Esophagus squamous epithelium (tissue), 5 donors: ENCODE data around the gene LCOR. TPM values are rescaled to one million over a fixed set of nuclear protein-coding genes. Genes with fewer than 3 reads are reported as not detected.
"Not testable (repeated sequence)": the region's sequence is repeated elsewhere in the genome, so short reads cannot be mapped to it uniquely, and the experiment has no call there.

Experiments used
- DNase-seq: peaks from one replicate; lab custom pipeline; 2025; lab: John Stamatoyannopoulos, UW
- H3K27ac ChIP-seq, 4 donors: fragments of 200-600 bp; sonication (generic); one replicate each; pipeline ENCODE4 v1.5.1; 2016 to 2019; ENCODE audit warnings: mild to moderate bottlenecking in 1 of 4
- H3K27me3 ChIP-seq, 4 donors: fragments of 200-600 bp; sonication (generic); 1 replicate in 3 of 4; 2 replicates in 1 of 4; pipeline versions ENCODE4 v1.5.1 to v1.6.0; 2017 to 2021; ENCODE audit warnings: antibody characterized with exemption in 1 of 4
- H3K36me3 ChIP-seq, 3 donors: fragments of 200-600 bp; sonication (generic); one replicate each; pipeline ENCODE4 v1.5.1; 2016 to 2019
- H3K4me1 ChIP-seq, 3 donors: fragments of 200-600 bp; sonication (generic); one replicate each; pipeline ENCODE4 v1.5.1; 2017 to 2019
- H3K4me3 ChIP-seq, 4 donors: fragments of 200-600 bp; sonication (generic); 1 replicate in 3 of 4; 2 replicates in 1 of 4; pipeline ENCODE4 v1.5.1; 2016 to 2019; ENCODE audit warnings: mild to moderate bottlenecking in 2 of 4, moderate library complexity in 1 of 4
- H3K9me3 ChIP-seq, 3 donors: fragments of 200-600 bp; sonication (generic); one replicate each; pipeline ENCODE4 v1.5.1; 2016 to 2019
- POLR2A ChIP-seq, 4 donors: fragments of 450-650 bp; IDR thresholded peaks; one replicate each; pipeline ENCODE4 v1.6.1; 2017; ENCODE audit warnings: antibody characterized with exemption in 4 of 4, mild to moderate bottlenecking in 4 of 4, moderate library complexity in 3 of 4
- WGBS, 2 donors: methylation state at CpG; one replicate each; pipeline ENCODE4 v1.1.5; 2018; 5-methylcytosine and 5-hydroxymethylcytosine counted together
- intact Hi-C: fragments of 100-400 bp; cut with DNase I; formaldehyde crosslinking; loops from one replicate; pipeline ENCODE4 v1.15.0; 2022
- total RNA-seq, 4 donors: library from RNA; depleted of rRNA; stranded (reverse); fragments of >200 nt; gene quantifications; one replicate each; pipeline ENCODE4 v1.1.0, GENCODE V29; 2016
- TF ChIP-seq, protein P1 (sequence below), 6 experiments: fragments of 450-650 bp in 4 of 6; fragments of 200-600 bp in 2 of 6; sonication (generic) in 2 of 6; IDR thresholded peaks; one replicate each; pipeline ENCODE4 v1.5.1; 2016 to 2019; ENCODE audit warnings: antibody characterized with exemption in 6 of 6, mild to moderate bottlenecking in 4 of 6, moderate library complexity in 4 of 6
- donor health status: DM: yes; HTN: yes; CAD: no.

LCOR gene
- total RNA-seq, 4 donors from 2014 or later = 16.9 to 112 (median 30.4) TPM

DNA sequence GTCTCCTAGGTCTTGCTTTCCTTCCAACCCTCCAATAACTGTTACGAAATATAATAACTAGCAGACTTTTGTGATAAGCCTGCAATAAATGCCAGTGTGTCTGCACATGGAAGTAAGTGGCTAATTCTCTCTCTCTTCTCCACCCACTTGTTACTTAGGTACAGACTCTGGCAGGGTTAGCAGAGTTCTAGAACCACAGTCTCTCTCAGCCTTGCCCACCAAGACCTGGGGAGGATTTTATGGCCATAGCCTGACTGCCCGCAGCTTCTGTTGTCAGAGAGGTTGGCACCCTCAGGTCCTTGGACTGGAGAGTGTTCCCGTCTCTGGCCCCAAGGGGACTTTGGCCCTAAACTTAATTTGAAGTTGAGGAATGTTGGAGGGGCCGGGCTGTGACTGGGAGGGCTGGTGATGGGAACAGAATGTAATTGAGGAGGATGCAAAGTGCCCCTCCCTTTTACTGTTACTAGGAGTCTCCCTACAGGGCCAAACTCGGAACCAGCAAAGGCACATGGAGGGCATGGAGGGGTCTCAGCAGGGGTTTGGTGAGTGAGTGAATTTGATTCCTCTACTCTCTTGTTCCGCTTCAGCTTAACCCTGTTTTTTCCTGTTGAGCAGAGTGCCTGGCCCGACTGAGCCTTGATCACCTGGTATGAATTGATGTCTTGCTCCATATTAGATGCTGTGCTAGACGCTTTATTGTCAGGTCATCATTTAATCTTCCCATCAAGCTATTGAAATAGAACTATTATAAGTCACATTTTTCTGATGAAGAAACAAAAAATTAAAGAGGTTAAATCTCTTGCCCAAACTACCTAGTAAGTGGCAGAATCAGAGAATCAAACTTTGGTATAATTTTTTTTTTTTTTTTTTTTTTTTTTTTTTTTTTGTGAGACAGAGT, 37.0 kb upstream of the LCOR start:
- H3K27me3 ChIP-seq = peaks cover 0 to 28% (median 0%) of the 10 kb centered on the region in 4 donors
- WGBS, 2 donors = 70 to 77% methylated on average over 6 of the region's 8 CpGs
- intact Hi-C loops = no loop called here
- DNase-seq = no peak
- no peaks in the 10 kb centered on the region for H3K36me3 ChIP-seq
- H3K9me3 ChIP-seq = no peaks in the 10 kb centered on the region
- H3K4me1 ChIP-seq = no peaks in the 10 kb centered on the region
- H3K4me3 ChIP-seq = no peak overlapping the region
- H3K27ac ChIP-seq = no peak overlapping the region
- TF ChIP-seq, protein P1, sequence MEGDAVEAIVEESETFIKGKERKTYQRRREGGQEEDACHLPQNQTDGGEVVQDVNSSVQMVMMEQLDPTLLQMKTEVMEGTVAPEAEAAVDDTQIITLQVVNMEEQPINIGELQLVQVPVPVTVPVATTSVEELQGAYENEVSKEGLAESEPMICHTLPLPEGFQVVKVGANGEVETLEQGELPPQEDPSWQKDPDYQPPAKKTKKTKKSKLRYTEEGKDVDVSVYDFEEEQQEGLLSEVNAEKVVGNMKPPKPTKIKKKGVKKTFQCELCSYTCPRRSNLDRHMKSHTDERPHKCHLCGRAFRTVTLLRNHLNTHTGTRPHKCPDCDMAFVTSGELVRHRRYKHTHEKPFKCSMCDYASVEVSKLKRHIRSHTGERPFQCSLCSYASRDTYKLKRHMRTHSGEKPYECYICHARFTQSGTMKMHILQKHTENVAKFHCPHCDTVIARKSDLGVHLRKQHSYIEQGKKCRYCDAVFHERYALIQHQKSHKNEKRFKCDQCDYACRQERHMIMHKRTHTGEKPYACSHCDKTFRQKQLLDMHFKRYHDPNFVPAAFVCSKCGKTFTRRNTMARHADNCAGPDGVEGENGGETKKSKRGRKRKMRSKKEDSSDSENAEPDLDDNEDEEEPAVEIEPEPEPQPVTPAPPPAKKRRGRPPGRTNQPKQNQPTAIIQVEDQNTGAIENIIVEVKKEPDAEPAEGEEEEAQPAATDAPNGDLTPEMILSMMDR (IDR thresholded peaks at IDR 0.05) = no peak
- no peak for TF ChIP-seq POLR2A (IDR thresholded peaks at IDR 0.05)

DNA sequence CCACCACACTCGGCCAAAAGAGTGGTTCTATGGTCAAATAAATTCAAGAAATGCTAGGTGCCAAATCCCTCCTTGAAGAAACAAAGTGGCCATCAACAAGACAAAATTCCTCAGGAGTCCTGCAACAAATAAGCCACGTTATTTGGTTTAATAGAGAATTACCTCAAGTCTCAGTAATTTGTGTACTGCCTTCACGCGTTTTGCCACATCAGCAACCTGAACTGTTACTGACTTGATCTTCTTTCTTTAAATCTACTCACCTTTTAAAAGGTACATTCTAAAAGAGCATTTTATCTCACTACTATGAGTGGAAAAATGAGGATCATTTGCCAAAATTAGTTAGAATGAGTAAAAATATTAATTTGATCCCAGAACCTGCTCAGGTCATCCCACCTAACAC, 34.6 kb upstream of the LCOR start:
- TF ChIP-seq POLR2A (IDR thresholded peaks at IDR 0.05) = no peak
- TF ChIP-seq, protein P1 (IDR thresholded peaks at IDR 0.05) = no peak
- Histone ChIP-seq H3K36me3 (no peaks in the 10 kb centered on the region), H3K9me3 (no peaks in the 10 kb centered on the region), H3K4me1 (no peaks in the 10 kb centered on the region), H3K4me3 (no peak overlapping the region), H3K27me3 (peaks cover 0 to 9% (median 0%) of the 10 kb centered on the region in 4 donors), H3K27ac (no peak overlapping the region)
- DNase-seq = no peak
- 78 to 79% methylated on average over 4 of the region's 4 CpGs for WGBS, 2 donors
- intact Hi-C loops = no loop called here

DNA sequence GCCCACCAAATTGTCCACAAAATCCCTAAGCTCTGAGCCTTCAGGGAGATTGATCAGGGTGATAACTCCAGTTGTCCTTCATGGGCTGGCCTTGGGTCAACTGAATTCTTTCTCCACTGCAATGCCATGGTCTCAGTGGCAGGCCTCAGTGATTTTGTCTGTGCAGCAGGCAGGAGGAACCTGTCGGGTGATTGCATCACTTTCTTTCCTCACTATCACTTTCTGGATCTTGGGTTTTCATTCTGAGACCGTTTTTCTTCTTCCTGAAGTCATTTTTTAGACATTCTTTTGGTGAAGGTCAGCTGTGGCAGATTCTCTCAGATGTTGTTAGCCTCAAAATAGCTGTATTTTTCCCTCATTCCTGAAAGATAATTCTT, 28.8 kb upstream of the LCOR start:
- intact Hi-C loops = no loop called here
- whole genome bisulfite sequencing, 2 donors = 69 to 71% methylated on average over 2 of the region's 2 CpGs
- Histone ChIP-seq H3K27ac (no peak overlapping the region), H3K4me1 (no peaks in the 10 kb centered on the region), H3K27me3 (no peaks in the 10 kb centered on the region), H3K36me3 (no peaks in the 10 kb centered on the region), H3K9me3 (no peaks in the 10 kb centered on the region), H3K4me3 (no peak overlapping the region)
- DNase-seq = no peak
- TF ChIP-seq, protein P1 (IDR thresholded peaks at IDR 0.05) = no peak
- TF ChIP-seq POLR2A (IDR thresholded peaks at IDR 0.05) = no peak

DNA sequence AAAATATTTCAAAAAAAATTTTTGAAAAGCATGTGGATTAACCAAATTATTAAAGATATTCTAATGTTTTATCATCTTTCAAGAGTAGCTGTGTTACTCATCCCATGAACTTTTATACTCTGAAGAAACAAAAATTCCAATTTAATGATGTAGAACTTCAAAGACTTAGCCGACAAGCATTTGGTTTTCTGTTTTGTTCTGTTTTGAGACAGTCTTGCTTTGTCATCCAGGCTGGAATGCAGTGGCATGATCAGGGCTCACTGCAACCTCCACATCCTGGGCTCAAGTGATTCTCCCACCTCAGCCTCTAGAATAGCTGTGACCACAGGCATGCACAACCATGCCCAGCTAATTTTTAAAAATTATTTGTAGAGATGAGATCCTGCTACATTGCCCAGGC, 17.8 kb upstream of the LCOR start:
- peaks cover 0 to 19% (median 0%) of the 10 kb centered on the region in 4 donors for H3K27me3 ChIP-seq
- TF ChIP-seq, protein P1 (IDR thresholded peaks at IDR 0.05) = no peak
- no peak for TF ChIP-seq POLR2A (IDR thresholded peaks at IDR 0.05)
- no peaks in the 10 kb centered on the region for H3K4me1 ChIP-seq
- WGBS, 2 donors = 24 to 41% methylated on average over 1 of the region's 1 CpG
- no peaks in the 10 kb centered on the region for H3K9me3 ChIP-seq
- H3K4me3 ChIP-seq = no peak overlapping the region
- DNase-seq = no peak
- H3K36me3 ChIP-seq = no peaks in the 10 kb centered on the region
- no peak overlapping the region for H3K27ac ChIP-seq
- intact Hi-C loops = no loop called here

DNA sequence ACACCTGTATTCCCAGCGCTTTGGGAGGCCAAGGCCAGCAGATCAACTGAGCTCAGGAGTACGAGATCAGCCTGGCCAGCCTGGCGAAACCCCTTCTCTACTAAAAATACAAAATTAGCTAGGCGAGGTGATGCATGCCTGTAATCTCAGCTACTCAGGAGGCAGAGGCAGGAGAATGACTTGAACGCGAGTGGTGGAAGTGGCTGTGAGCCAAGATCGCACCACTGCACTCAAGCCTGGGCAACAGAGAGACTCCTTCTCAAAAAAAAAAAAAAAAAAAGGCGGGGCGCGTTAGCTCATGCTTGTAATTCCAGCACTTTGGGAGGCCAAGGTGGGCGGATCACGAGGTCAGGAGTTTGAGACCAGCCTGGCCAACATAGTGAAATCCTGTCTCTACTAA, 13.1 kb upstream of the LCOR start:
- intact Hi-C loops, H3K36me3 ChIP-seq, DNase-seq, H3K4me1 ChIP-seq, H3K4me3 ChIP-seq, H3K27me3 ChIP-seq, H3K27ac ChIP-seq, H3K9me3 ChIP-seq: not testable (repeated sequence)
- WGBS, 2 donors = 68 to 77% methylated on average over 8 to 9 of the region's 12 CpGs
